ENCODE data around the gene LARGE1. TPM values are rescaled to one million over a fixed set of nuclear protein-coding genes. Genes with fewer than 3 reads are reported as not detected.

The LARGE1 gene
- total and polyA plus RNA-seq, 2 of the 4 experiments (the other 2 are of a cell fraction), result 6.2 to 12.4 TPM

GRCh38 chr22:33326540-33327295, 593.6 kb downstream of the LARGE1 start:
- ATAC-seq (ENCODE audit: low read depth) (no peak; the same call in 1 of the 2 replicates), DNase-seq (no peak)
- POLR2A ChIA-PET (ENCODE audit: unreplicated experiment), result no interaction called here
- no peak overlapping the region for H2BK5ac ChIP-seq (ENCODE audit: low read depth, low read length, poor library complexity, severe bottlenecking)
- no peak overlapping the region for H2BK120ac ChIP-seq (ENCODE audit: low read depth, low read length)
- TF ChIP-seq BHLHE40 (IDR thresholded peaks at IDR 0.05; ENCODE audit: low read depth, low read length) (no peak), RCOR1 (IDR thresholded peaks at IDR 0.05; ENCODE audit: insufficient replicate concordance, low read length) (no peak), NFE2L2 (IDR thresholded peaks at IDR 0.05; ENCODE audit: low read depth, low read length) (no peak), MAFK (IDR thresholded peaks at IDR 0.05; ENCODE audit: low read depth, low read length) (no peak), SMC3 (IDR thresholded peaks at IDR 0.05; ENCODE audit: low read depth, low read length) (no peak), RAD21 (IDR thresholded peaks at IDR 0.05; ENCODE audit: low read length) (no peak), CHD1 (IDR thresholded peaks at IDR 0.05; ENCODE audit: low read depth, low read length) (no peak), ELK1 (IDR thresholded peaks at IDR 0.05; ENCODE audit: borderline replicate concordance, low read depth, low read length) (no peak), CTCF (conservative IDR thresholded peaks at IDR 0.05; ENCODE audit: low read depth, low read length) (no peak)
- H4K20me1 ChIP-seq (ENCODE audit: insufficient read depth, low read length), result no peaks in the 10 kb centered on the region
- H3K27me3 ChIP-seq (ENCODE audit: control insufficient read depth, insufficient read depth, low read length), result no peaks in the 10 kb centered on the region
- H4K5ac ChIP-seq (ENCODE audit: low read depth, low read length), result no peak overlapping the region
- no peaks in the 10 kb centered on the region for H3K4me1 ChIP-seq (ENCODE audit: control insufficient read depth, insufficient read depth, low read length)
- no peak overlapping the region for H3K56ac ChIP-seq (ENCODE audit: extremely low read depth, insufficient read depth, low read length)
- no peak overlapping the region for H2AK5ac ChIP-seq (ENCODE audit: low read depth, low read length)
- H3K27ac ChIP-seq (ENCODE audit: insufficient read depth, low read length), result no peak overlapping the region
- no peak overlapping the region for H3K14ac ChIP-seq (replicated peaks; ENCODE audit: low read depth, low read length)
- no peak overlapping the region for H3K18ac ChIP-seq (ENCODE audit: low read depth, low read length)
- H2BK15ac ChIP-seq (ENCODE audit: low read depth, low read length), result no peak overlapping the region
- H3K79me1 ChIP-seq (ENCODE audit: low read depth in 1 of 2, low read length in 2 of 2), result no peaks in the 10 kb centered on the region
- no peak overlapping the region for H2AK9ac ChIP-seq (replicated peaks; ENCODE audit: low read depth, low read length, poor library complexity)
- no peak overlapping the region for H4K8ac ChIP-seq (ENCODE audit: low read depth in 2 of 2, low read length in 2 of 2)
- WGBS, 2 experiments (ENCODE audit: extremely low coverage in 2 of 2, insufficient read length in 1 of 2), result 93% methylated on average over 3 of the region's 10 CpGs; no CpG with 5 or more reads in 1 of the 2 experiments
- no peaks in the 10 kb centered on the region for H3K36me3 ChIP-seq (ENCODE audit: control insufficient read depth, insufficient read depth, low read length)
- dilution Hi-C loops (cut with HindIII; ENCODE audit: low sequenced_read_pairs, unreplicated experiment) (no loop called here), intact Hi-C loops (cut with micrococcal nuclease) (no loop called here), in situ Hi-C loops (cut with MboI; ENCODE audit: low sequenced_read_pairs) (no loop called here)
- CTCF ChIA-PET, result interaction anchor here (0.6 kb wide), 1 partner anchor 1219 kb away, joined by 3 read pairs; no protein-coding TSS in a partner anchor
- H2AFZ ChIP-seq (replicated peaks; ENCODE audit: low read length, poor library complexity), result peak overlapping the region; percentile 37
- no peak overlapping the region for H4K91ac ChIP-seq (ENCODE audit: insufficient read depth, low read depth, low read length)
- no peak overlapping the region for H3K4ac ChIP-seq (ENCODE audit: low read depth, low read length)
- no peaks in the 10 kb centered on the region for H3K9me3 ChIP-seq (ENCODE audit: control insufficient read depth, insufficient read depth, low read length)
- H3K4me2 ChIP-seq (ENCODE audit: low read depth, low read length), result no peak overlapping the region
- H3K9ac ChIP-seq (ENCODE audit: low read depth, low read length), result no peak overlapping the region
- H3K9me1 ChIP-seq (ENCODE audit: insufficient read depth, low read length), result no peaks in the 10 kb centered on the region
- H3K4me3 ChIP-seq (ENCODE audit: insufficient read depth, low read depth, low read length), result no peak overlapping the region
- no peak overlapping the region for H2BK20ac ChIP-seq (ENCODE audit: low read depth, low read length)
- H3K23ac ChIP-seq (ENCODE audit: low read depth, low read length), result no peak overlapping the region
- no TSS peak for BruUV-seq (replicated peaks)

Measured in IMR-90 (cell line).